NT2/D1 (cell line): ENCODE results near the gene DNAJB1.
"Not testable (repeated sequence)": the region's sequence is repeated elsewhere in the genome, so short reads cannot be mapped to it uniquely, and the experiment has no call there.

Source experiments
- DNase-seq: peaks from one replicate; pipeline ENCODE4 v3.0.0-alpha.2; 2011; ENCODE audit warnings: low read depth, low spot score
- H3K27me3 ChIP-seq: 2 replicates; pipeline ENCODE4 v1.6.0; 2011; ENCODE audit warnings: mild to moderate bottlenecking; ENCODE audit not compliant: insufficient read length, insufficient read depth
- H3K36me3 ChIP-seq: 2 replicates; pipeline ENCODE4 v1.6.1; 2011; ENCODE audit warnings: mild to moderate bottlenecking, low read length, mixed read lengths; ENCODE audit not compliant: insufficient read depth, insufficient read length
- H3K4me1 ChIP-seq: 2 replicates; pipeline ENCODE4 v1.5.1; 2011; ENCODE audit not compliant: insufficient read depth, insufficient read length
- H3K4me3 ChIP-seq: 2 replicates; pipeline ENCODE4 v1.5.1; 2011; ENCODE audit warnings: low read depth; ENCODE audit not compliant: insufficient read length
- H3K9ac ChIP-seq: 2 replicates; pipeline ENCODE4 v1.6.0; 2011; ENCODE audit warnings: low read depth; ENCODE audit not compliant: insufficient read length
- H3K9me3 ChIP-seq: 2 replicates; pipeline ENCODE4 v1.5.1; 2011; ENCODE audit warnings: mild to moderate bottlenecking, low read length; ENCODE audit not compliant: insufficient read depth
- SUZ12 ChIP-seq: IDR thresholded peaks from 2 replicates; pipeline ENCODE4 v1.6.1; 2011; ENCODE audit not compliant: insufficient read length, insufficient read depth; ENCODE audit errors: extremely low read depth
- YY1 ChIP-seq: IDR thresholded peaks from 2 replicates; pipeline ENCODE4 v1.6.1; 2011; ENCODE audit not compliant: insufficient read length, insufficient read depth
- ZNF274 ChIP-seq: IDR thresholded peaks from 2 replicates; pipeline ENCODE4 v1.6.1; 2011; ENCODE audit warnings: mild to moderate bottlenecking, low read depth, low read length

DNAJB1 gene

DNA sequence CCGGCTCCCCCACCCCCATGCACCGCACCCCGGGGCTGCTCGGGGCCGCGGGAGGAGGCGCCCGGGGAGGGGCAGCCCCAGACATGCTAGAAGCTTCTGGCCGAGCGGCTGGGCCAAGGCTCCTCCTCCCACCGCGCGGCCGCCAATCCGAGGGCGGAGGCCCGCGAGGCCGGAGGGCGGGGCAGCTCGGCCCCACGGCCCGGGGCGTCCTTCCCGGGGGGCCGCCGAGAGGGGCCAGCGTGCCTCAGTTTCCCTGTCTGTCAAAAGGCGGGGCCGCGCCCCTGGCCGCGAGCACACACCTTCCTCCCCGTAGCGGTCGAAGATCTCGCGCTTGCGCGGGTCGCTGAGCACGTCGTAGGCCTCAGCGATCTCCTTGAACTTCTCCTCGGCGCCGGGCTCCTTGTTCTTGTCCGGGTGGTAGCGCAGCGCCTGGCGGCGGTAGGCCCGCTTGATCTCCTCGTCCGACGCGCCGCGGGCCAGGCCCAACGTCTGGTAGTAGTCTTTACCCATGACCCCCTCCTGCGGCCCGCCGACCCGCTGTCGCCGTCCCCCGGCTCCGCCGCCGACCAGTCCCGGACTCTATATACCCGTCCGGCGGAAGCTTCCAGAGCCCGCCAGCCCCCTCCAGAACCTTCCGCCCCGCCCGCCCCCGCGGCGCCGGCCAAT, at the start of gene DNAJB1:
TSS of gene DNAJB1 (minus strand) at position 558 of the 666 bp plus-strand sequence. CDS start at position 510, 48 bp downstream.
- Histone ChIP-seq H3K4me1 (peaks cover 9% of the 10 kb centered on the region), H3K36me3 (peaks cover 39% of the 10 kb centered on the region), H3K4me3 (peak within 1 kb of the TSS; percentile 94), H3K27me3 (no peaks in the 10 kb centered on the region), H3K9me3 (no peaks in the 10 kb centered on the region), H3K9ac (peak within 1 kb of the TSS; percentile 97)
- TF ChIP-seq ZNF274: no peak
- no peak for TF ChIP-seq SUZ12
- no peak for TF ChIP-seq YY1
- DNase-seq: no peak

DNA sequence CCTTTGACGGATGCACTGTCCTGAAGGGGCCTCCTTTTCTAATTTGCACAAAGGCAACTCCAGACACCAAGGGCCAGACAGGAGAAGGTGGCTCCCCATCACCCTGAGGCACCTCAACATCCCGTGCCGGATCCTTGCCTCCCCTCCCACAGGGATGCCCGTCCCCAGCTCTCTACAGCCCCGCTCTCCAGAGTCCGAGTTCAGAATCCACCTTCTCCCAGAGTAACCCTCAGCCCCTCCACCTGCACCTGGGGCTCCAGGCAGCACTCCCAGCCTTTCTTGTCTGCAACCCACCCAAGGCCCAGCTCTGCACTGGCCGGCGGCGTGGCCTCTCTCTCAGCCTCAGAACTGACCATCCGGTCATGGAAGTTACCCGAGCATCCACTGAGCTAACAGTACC, 48.9 kb upstream of the DNAJB1 start:
- no peak overlapping the region for H3K9ac ChIP-seq
- no peak for TF ChIP-seq YY1
- no peak for TF ChIP-seq SUZ12
- no peak for TF ChIP-seq ZNF274
- no peaks in the 10 kb centered on the region for H3K27me3 ChIP-seq
- peaks cover 71% of the 10 kb centered on the region for H3K36me3 ChIP-seq
- DNase-seq: no peak
- no peaks in the 10 kb centered on the region for H3K9me3 ChIP-seq
- H3K4me3 ChIP-seq: no peak overlapping the region
- peaks cover 25% of the 10 kb centered on the region for H3K4me1 ChIP-seq

DNA sequence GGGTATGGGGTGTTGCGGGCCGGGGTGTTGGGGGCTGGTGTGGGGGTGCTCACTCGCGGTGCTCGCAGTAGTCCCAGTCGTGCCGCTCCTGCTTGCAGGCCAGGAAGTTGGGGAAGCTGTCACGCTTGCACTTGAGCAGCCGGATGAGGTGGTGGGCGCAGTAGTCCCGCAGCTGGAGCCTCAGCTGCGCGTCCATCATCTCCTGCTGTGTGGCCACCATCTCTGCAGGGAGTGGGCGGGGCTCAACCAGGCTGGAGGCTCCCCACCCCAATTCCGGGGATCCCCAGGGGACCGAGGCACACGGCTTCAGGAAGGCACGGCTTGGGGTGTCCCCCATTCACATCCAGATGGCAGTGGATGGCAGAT, 48.5 kb upstream of the DNAJB1 start:
- TF ChIP-seq SUZ12 (no peak), YY1 (no peak), ZNF274 (no peak)
- no peak overlapping the region for H3K9ac ChIP-seq
- peaks cover 71% of the 10 kb centered on the region for H3K36me3 ChIP-seq
- H3K4me1 ChIP-seq: peaks cover 25% of the 10 kb centered on the region
- H3K4me3 ChIP-seq: no peak overlapping the region
- no peaks in the 10 kb centered on the region for H3K9me3 ChIP-seq
- H3K27me3 ChIP-seq: no peaks in the 10 kb centered on the region
- DNase-seq: no peak

DNA sequence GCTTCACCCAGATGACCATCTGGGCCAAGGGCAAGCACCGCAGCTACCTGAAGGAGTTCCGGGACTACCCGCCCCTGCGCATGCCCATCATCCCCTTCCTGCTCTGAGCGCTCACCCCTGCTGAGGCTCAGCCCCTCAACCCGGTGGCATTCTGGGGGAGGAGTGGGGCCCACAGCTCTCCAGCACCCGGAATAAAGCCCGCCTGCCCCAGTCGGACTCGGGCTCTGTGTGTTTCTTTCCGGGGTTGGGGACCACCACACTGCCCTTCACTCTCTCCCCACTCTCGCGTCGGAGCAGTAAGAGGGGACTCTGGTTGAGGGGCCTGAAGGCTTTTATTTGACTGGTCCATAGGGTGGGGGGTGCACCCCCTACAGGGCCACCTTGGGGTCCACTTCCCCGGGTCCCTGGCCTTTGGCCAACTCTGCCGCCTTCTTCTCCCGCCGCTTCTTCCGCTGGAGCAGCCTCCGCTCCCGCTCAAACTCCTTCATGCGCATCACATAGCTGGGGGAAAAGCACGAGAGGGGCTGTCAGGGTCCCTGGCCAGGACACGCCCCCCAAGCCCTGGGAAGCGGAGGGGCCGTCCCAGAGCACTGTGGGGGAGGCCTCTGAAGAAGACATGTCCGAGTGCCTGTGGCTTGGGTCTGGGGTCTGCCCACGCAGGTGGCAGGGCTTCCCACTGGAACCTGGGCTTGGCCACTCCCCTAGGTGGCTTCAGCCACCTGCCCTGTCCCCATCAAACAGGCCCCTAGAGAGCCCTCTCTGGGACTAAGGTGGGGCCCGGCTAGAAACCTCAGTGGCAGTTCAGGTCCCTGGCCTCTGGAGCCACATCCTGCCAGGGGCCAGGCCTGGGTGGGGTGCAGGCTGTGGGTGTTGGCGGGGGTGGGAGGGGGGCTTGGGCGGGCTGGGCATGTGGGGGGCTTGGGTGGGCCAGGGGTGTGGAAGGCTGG, 47.8 kb upstream of the DNAJB1 start:
- no peak overlapping the region for H3K9ac ChIP-seq
- H3K9me3 ChIP-seq: no peaks in the 10 kb centered on the region
- no peak for DNase-seq
- H3K36me3 ChIP-seq: peaks cover 69% of the 10 kb centered on the region
- H3K4me3 ChIP-seq: no peak overlapping the region
- peaks cover 28% of the 10 kb centered on the region for H3K4me1 ChIP-seq
- no peaks in the 10 kb centered on the region for H3K27me3 ChIP-seq
- TF ChIP-seq ZNF274 (no peak), SUZ12 (no peak), YY1 (no peak)

DNA sequence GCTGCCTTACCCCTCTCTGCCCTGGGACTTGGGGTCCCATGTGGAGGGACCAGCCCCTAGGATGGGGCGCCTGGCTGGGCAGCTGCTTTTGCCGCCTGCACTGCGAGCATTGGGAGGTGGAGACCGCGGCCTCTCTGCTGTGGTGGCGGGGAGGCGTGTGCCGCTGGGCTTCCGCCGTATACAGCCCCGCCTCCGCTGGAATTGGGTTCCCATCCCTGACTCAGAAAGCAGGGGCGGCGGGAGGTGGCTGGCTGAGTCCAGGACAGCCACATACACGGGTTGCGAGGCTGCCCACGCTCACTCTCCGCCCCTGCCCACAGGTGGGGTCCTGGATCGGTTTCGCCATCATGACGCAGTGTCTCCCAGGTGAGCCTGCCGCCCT, 47.1 kb upstream of the DNAJB1 start:
- no peaks in the 10 kb centered on the region for H3K27me3 ChIP-seq
- no peak for DNase-seq
- peaks cover 35% of the 10 kb centered on the region for H3K4me1 ChIP-seq
- TF ChIP-seq SUZ12 (no peak), YY1 (no peak), ZNF274 (no peak)
- no peak overlapping the region for H3K4me3 ChIP-seq
- peaks cover 62% of the 10 kb centered on the region for H3K36me3 ChIP-seq
- H3K9me3 ChIP-seq: no peaks in the 10 kb centered on the region
- H3K9ac ChIP-seq: peak overlapping the region; percentile 17

DNA sequence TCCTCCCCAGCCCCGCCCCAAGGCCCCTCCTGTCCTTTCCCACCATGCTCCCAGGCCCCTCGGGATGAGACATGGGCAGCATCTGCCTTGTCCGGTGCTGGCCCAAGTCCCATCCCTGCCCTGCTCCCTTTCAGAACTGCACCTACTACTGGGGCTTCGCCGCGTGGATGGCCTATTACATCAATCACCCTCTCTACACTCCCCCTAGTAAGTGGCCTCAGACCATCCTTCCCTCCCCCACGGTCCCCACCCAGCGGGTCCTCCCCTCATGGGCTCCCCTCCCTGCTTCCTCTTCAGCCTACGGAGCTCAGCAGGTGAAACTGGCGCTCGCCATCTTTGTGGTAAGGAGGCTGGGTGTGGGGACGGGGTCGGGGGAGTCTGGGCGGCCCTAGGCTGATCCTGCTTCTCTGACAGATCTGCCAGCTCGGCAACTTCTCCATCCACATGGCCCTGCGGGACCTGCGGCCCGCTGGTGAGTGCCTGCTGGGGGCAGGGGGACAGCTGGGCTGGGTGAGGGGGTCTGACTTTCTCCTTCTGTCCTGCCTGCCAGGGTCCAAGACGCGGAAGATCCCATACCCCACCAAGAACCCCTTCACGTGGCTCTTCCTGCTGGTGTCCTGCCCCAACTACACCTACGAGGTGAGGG, 46.6 kb upstream of the DNAJB1 start:
- DNase-seq, H3K9me3 ChIP-seq, H3K4me3 ChIP-seq, H3K27me3 ChIP-seq: not testable (repeated sequence)
- peaks cover 62% of the 10 kb centered on the region for H3K36me3 ChIP-seq
- peak overlapping the region; percentile 17 for H3K9ac ChIP-seq
- H3K4me1 ChIP-seq: peaks cover 40% of the 10 kb centered on the region

DNA sequence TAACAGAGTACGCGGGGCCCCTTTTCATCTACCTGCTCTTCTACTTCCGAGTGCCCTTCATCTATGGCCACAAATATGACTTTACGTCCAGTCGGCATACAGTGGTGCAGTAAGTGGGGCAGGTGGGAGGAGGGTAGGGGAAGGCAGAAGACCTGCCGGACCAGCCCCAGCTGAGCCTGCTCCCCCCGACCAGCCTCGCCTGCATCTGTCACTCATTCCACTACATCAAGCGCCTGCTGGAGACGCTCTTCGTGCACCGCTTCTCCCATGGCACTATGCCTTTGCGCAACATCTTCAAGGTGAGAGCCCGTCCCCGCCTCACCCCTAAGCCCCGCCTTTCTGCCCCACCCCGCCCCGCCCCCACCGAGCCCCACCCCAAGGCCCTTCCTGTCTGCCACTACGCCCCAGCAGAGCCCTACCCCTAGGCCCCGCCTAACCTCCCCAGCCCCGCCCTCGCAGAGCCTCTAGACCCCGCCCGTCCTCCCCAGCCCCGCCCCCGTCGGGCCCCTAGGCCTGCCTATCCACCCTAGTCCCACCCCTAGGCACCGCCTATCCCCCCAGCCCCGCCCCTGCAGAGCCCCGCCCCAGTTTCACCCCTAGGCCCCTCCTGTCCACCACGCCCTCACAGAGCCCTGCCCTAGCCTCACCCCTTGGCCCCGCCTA, 45.9 kb upstream of the DNAJB1 start:
- peaks cover 57% of the 10 kb centered on the region for H3K36me3 ChIP-seq
- peaks cover 43% of the 10 kb centered on the region for H3K4me1 ChIP-seq
- no peak for TF ChIP-seq YY1
- TF ChIP-seq SUZ12: no peak
- no peak for TF ChIP-seq ZNF274
- no peaks in the 10 kb centered on the region for H3K27me3 ChIP-seq
- DNase-seq: peak; percentile 70
- no peaks in the 10 kb centered on the region for H3K9me3 ChIP-seq
- no peak overlapping the region for H3K4me3 ChIP-seq
- H3K9ac ChIP-seq: no peak overlapping the region
